Raji (cell line): ENCODE results near the gene ADCYAP1R1.

Experiments used
- POLR2A ChIP-seq: IDR thresholded peaks from 2 replicates; pipeline ENCODE4 v1.6.1; 2011; ENCODE audit warnings: low read depth, low read length, control low read depth; ENCODE audit not compliant: insufficient read depth

Gene ADCYAP1R1

GRCh38 chr7:31082017-31082416 lies 29.9 kb downstream of the ADCYAP1R1 start:
- TF ChIP-seq POLR2A: no peak

- no peak for TF ChIP-seq POLR2A
These were observed 30.3 kb downstream of the ADCYAP1R1 start for GRCh38 chr7:31082447-31082846.

- TF ChIP-seq POLR2A: no peak
These were observed 31.2 kb downstream of the ADCYAP1R1 start for GRCh38 chr7:31083210-31083786.

- TF ChIP-seq POLR2A: no peak
These were observed 32.1 kb downstream of the ADCYAP1R1 start for GRCh38 chr7:31084226-31084625.

GRCh38 chr7:31087351-31087750 lies 35.2 kb downstream of the ADCYAP1R1 start:
- TF ChIP-seq POLR2A: no peak

- no peak for TF ChIP-seq POLR2A
These were observed 39.9 kb downstream of the ADCYAP1R1 start for GRCh38 chr7:31091924-31092434.

GRCh38 chr7:31092606-31093005 lies 40.5 kb downstream of the ADCYAP1R1 start:
- no peak for TF ChIP-seq POLR2A

- no peak for TF ChIP-seq POLR2A
These were observed 41.2 kb downstream of the ADCYAP1R1 start for GRCh38 chr7:31093282-31093681.

- TF ChIP-seq POLR2A: no peak
These were observed 42.2 kb downstream of the ADCYAP1R1 start for GRCh38 chr7:31094271-31094670.

- no peak for TF ChIP-seq POLR2A
These were observed 43.4 kb downstream of the ADCYAP1R1 start for GRCh38 chr7:31095286-31096197.

- TF ChIP-seq POLR2A: no peak
These were observed 44.2 kb downstream of the ADCYAP1R1 start for GRCh38 chr7:31096198-31096876.

- TF ChIP-seq POLR2A: no peak
These were observed 44.8 kb downstream of the ADCYAP1R1 start for GRCh38 chr7:31096877-31097258.

- no peak for TF ChIP-seq POLR2A
These were observed 46.7 kb downstream of the ADCYAP1R1 start for GRCh38 chr7:31098642-31099360.

- no peak for TF ChIP-seq POLR2A
These were observed 47.6 kb downstream of the ADCYAP1R1 start for GRCh38 chr7:31099451-31100444.
